GM12875 (cell line): ENCODE measurements around the gene USP7.

Experiments used
- H3K4me3 ChIP-seq: one replicate; pipeline ENCODE4 v1.5.1; 2011; ENCODE audit warnings: low read depth, low read length, control low read depth
- TF ChIP-seq, protein P1 (sequence below): IDR thresholded peaks from 2 replicates; pipeline ENCODE4 v1.5.1; 2011; ENCODE audit warnings: low read depth, mild to moderate bottlenecking, control low read depth, inconsistent platforms, low read length, moderate library complexity, borderline replicate concordance; ENCODE audit not compliant: insufficient read depth

Gene USP7

DNA sequence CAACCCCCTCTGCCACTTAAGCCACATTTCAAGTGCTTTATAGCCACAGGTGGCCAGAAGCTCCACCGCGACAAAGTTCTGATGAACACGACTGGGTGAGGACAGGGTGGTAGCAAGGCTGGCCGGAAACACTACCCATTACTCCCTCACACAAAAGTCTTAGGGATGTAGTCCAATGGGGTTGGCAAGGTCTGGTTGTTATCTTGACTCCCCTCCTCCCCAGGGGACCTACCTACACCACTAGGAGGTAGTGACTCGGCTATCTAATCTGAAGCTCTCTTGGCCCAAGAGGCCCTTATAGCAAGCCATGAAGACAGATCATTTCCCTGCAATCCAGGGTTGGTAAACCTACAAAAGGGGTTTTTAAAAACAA is 73.2 kb downstream of the USP7 start:
- TF ChIP-seq, protein P1, sequence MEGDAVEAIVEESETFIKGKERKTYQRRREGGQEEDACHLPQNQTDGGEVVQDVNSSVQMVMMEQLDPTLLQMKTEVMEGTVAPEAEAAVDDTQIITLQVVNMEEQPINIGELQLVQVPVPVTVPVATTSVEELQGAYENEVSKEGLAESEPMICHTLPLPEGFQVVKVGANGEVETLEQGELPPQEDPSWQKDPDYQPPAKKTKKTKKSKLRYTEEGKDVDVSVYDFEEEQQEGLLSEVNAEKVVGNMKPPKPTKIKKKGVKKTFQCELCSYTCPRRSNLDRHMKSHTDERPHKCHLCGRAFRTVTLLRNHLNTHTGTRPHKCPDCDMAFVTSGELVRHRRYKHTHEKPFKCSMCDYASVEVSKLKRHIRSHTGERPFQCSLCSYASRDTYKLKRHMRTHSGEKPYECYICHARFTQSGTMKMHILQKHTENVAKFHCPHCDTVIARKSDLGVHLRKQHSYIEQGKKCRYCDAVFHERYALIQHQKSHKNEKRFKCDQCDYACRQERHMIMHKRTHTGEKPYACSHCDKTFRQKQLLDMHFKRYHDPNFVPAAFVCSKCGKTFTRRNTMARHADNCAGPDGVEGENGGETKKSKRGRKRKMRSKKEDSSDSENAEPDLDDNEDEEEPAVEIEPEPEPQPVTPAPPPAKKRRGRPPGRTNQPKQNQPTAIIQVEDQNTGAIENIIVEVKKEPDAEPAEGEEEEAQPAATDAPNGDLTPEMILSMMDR: no peak

DNA sequence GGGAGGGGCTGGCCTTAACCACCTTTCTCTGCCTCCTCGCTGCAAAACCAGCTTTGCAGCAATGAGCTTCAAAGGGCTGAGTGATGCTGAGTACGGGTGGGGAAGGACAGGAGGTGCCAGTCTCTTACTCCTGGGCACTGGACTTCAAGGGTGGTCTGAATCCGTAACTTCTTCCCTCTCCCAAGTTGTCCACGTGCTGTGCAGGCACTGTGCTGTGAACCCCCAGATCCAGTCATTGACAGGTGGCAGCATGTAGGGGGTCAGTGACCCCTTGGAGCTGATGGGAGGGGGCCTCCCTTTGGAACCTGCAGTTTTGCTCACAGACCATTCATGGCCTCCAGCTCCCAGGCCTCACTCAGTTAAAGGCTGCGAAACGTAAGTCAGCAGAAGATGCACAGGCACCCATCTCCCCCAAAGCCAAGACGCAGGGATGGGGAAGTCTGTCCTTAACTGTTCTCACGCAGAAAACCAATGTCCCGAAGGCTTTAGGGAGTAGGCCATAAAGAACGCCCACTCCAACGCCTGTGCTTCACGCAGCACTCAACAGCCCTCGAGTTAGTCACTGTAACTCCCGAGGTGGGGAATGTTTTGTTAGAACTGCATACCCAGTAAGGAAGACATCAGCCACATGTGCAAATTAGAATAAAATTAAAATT is 73.7 kb downstream of the USP7 start:
- no peak overlapping the region for H3K4me3 ChIP-seq
- TF ChIP-seq, protein P1: no peak

More for the DNA sequence above, 73.2 kb downstream of the USP7 start:
- no peak overlapping the region for H3K4me3 ChIP-seq

DNA sequence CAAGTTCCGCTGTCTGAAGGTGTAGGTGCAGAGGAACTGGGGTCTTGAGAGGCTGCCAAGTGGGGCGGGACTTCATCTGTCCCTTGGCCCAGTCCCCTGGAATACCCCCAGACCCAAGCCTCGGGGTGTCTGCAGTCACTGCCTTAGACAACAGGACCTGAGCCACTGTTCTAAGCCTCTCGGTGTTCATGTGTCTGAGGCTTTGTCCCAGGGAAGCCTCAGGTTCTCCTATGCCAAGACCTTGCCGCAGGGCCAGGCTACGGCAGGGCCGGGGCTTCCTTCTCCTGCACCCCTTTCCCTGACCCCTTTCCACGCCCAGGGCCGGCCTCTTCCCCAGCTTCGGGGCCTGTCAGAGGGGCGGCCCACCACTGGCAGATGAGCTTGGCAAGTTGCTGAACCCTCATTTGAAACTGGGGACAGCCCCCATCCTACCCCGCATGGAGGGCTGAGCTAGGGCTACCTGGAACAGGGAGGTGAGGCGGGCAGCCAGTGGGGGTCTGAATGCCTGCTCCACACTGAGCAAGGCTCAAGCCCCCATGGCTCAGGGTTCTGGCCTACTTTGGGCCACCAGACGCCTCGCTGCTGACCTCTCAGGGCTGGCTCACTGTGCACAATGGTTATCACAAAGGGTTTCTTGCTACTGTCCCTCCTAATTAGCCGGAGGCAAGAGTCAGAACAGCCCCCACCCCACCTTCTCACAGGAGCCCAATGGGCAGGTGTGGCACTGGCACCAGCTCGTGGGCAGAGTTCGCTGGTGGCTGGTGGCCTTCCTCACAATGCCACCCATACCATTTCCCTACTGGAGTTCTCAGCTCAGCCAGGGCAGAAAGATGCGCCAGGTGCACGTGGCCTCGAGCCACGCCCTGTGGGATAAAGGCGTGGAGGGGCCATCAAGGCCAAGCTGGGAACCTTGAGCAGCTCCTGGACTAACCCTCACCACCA is 74.5 kb downstream of the USP7 start:
- TF ChIP-seq, protein P1: no peak
- H3K4me3 ChIP-seq: no peak overlapping the region

DNA sequence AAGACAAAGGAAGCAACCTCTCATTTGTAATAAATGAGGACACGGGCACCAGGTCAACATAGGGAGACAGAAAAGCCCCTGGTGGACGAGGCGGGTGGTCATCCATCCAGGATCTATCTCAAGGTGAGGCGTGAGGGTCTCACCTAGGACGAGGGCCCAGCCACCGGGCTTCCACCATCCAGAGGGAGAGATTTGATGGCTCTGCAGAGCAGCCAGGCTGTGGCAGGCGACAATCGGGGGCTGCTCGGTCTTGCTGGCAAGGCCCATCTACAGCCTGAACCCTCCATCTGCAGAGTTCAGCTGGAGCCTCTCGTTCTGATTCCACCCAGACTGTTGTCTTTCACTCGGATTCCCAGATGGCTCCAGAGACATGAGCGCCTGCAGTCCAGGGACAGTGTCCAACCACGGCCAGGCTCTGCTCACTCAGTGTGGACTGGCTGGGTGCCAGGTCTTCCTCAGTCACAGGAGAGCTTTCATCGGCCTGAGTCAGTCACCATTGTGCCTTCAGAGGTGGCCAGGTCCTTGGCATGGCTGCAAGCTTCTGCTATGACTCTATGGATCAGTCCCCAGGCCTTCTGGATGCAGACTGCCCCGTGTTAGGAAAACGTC is 75.7 kb downstream of the USP7 start:
- TF ChIP-seq, protein P1: no peak

DNA sequence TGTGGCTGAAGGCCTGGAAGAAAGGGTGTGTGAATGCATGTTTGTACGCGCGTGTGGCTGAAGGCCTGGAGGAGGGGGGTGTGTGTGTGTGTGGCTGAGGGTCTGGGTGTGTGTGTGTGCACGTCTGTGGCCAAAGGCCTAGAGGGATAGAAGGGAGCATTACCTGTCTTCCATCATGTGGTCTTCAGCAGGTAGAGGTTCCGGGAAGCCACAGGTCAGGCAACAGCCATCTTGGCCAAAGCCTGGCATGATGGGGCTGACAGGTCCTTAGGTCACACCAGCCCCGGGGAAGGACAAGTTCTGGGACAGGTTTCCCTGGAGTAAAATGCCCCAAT is 76.3 kb downstream of the USP7 start:
- TF ChIP-seq, protein P1: no peak

More for the DNA sequence above, 75.7 kb downstream of the USP7 start:
- no peak overlapping the region for H3K4me3 ChIP-seq

DNA sequence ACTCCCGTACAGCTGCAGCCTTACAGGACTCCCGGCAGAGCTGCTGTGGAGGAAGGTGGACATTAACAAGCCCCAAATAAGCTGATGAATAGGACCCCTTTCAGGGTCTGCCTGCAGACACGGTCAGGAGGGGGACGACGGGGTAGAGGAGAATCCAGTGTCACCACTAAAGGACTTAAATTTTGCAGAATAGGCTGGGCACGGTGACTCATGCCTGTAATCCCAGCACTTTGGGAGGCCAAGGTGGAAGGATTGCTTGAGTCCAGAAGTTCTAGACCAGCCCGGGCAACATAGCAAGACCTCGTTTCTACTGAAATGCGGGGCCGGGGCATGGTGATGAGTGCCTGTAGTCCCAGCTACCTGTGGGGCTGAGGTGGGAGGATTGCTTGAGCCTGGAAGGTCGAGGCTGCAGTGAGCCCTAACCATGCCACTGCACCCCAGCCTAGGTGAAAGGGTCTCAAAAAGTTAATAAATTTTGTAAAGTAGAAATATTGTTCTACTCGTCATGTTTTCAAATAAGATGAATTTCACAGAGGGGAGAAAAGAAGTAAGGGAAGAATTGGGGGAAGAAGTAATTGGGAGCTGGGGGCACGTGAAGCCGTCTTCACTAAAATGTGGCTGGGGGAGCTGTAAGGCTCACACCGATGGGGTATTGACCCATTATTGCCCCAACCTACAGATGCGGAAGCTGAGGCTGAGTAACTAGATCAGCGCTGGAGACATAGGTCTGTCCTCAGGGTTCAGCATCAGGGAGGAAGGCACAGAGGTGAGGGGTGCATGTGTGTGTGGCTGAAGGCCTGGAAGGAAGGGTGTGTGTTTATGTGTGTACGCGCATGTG is 76.9 kb downstream of the USP7 start:
- H3K4me3 ChIP-seq: no peak overlapping the region
- TF ChIP-seq, protein P1: no peak

More for the DNA sequence above, 76.3 kb downstream of the USP7 start:
- no peak overlapping the region for H3K4me3 ChIP-seq
